ENCODE results near the gene CD82.

DNA sequence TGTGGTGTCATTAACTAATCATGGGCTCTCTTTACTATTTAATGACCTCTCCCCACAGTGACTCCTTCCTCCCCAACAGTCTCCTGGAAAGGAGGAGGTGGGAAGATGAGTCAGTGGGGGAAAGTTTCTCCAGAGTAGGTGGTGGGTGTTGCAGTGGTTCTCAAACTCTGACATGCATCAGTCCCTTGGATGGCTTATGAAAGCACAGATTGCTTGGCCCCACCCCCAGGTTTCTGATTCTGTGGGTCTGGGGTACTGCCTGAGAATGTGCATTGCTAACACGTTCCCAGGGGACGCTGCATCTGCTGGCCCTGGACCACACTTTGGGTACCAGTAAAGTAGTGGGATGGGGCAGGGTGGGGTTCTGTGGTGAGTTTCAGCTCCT is 9.8 kb downstream of the CD82 start:
- TF ChIP-seq, protein P1, sequence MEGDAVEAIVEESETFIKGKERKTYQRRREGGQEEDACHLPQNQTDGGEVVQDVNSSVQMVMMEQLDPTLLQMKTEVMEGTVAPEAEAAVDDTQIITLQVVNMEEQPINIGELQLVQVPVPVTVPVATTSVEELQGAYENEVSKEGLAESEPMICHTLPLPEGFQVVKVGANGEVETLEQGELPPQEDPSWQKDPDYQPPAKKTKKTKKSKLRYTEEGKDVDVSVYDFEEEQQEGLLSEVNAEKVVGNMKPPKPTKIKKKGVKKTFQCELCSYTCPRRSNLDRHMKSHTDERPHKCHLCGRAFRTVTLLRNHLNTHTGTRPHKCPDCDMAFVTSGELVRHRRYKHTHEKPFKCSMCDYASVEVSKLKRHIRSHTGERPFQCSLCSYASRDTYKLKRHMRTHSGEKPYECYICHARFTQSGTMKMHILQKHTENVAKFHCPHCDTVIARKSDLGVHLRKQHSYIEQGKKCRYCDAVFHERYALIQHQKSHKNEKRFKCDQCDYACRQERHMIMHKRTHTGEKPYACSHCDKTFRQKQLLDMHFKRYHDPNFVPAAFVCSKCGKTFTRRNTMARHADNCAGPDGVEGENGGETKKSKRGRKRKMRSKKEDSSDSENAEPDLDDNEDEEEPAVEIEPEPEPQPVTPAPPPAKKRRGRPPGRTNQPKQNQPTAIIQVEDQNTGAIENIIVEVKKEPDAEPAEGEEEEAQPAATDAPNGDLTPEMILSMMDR (conservative IDR thresholded peaks at IDR 0.05), result no peak
- no peak for TF ChIP-seq EZH2 (IDR thresholded peaks at IDR 0.05; ENCODE audit: low read depth)
